ENCODE results near the gene RASA1. TPM values are rescaled to one million over a fixed set of nuclear protein-coding genes. Genes with fewer than 3 reads are reported as not detected.

RASA1 gene
- total RNA-seq, 1 experiment from 2014 or later: 40.1 TPM

- ChIA-PET POLR2A (ENCODE audit: unreplicated experiment) (interaction anchor here (0.7 kb wide), 1 partner anchor 898 kb away, joined by 4 read pairs; no protein-coding TSS in a partner anchor), CTCF (no interaction called here)
- no peaks in the 10 kb centered on the region for H3F3A ChIP-seq (ENCODE audit: low read length, unreplicated experiment)
- H3K36me3 ChIP-seq (ENCODE audit: low read depth, low read length): peaks cover 16% of the 10 kb centered on the region; the same call in 1 of the 2 replicates
- H3K9me3 ChIP-seq (ENCODE audit: low read length): no peaks in the 10 kb centered on the region
- no peak overlapping the region for H3K27ac ChIP-seq (ENCODE audit: low read length)
- H3K4me1 ChIP-seq (ENCODE audit: insufficient read depth, low read length): no peaks in the 10 kb centered on the region
- ATAC-seq: no peak
- intact Hi-C loops (cut with micrococcal nuclease): no loop called here
- H3K9ac ChIP-seq (ENCODE audit: low read length): no peak overlapping the region
- H4K20me1 ChIP-seq (ENCODE audit: low read length): no peaks in the 10 kb centered on the region
- H3K9me2 ChIP-seq (replicated peaks; ENCODE audit: low read length): no peaks in the 10 kb centered on the region
- no peak for TF ChIP-seq EZH2 (IDR thresholded peaks at IDR 0.05; ENCODE audit: low read length, unreplicated experiment)
- TF ChIP-seq CTCF (conservative IDR thresholded peaks at IDR 0.05; ENCODE audit: low read depth, low read length): no peak
- no peak for TF ChIP-seq EZH2phosphoT487 (IDR thresholded peaks at IDR 0.05; ENCODE audit: borderline replicate concordance, low read length)
- DNase-seq: no peak
- no TSS peak for BruUV-seq (replicated peaks)
- no peak overlapping the region for H3K4me2 ChIP-seq (ENCODE audit: low read length)
- no peak overlapping the region for H3K4me3 ChIP-seq (ENCODE audit: low read length)
- no peaks in the 10 kb centered on the region for H3K79me2 ChIP-seq (ENCODE audit: low read length)
- no peak overlapping the region for H2AFZ ChIP-seq (ENCODE audit: low read length)
- no peaks in the 10 kb centered on the region for H3K27me3 ChIP-seq (ENCODE audit: low read length)
Observed at GRCh38 chr5:87359106-87359505, 91.4 kb downstream of the RASA1 start.

- BruUV-seq (replicated peaks): no TSS peak
- intact Hi-C loops (cut with micrococcal nuclease): no loop called here
- no peaks in the 10 kb centered on the region for H3F3A ChIP-seq (ENCODE audit: low read length, unreplicated experiment)
- H3K4me1 ChIP-seq (ENCODE audit: insufficient read depth, low read length): no peaks in the 10 kb centered on the region
- no peaks in the 10 kb centered on the region for H3K79me2 ChIP-seq (ENCODE audit: low read length)
- no peak overlapping the region for H3K27ac ChIP-seq (ENCODE audit: low read length)
- ChIA-PET POLR2A (ENCODE audit: unreplicated experiment) (no interaction called here), CTCF (interaction anchor here (0.6 kb wide), 1 partner anchor 99 kb away, joined by 4 read pairs; no protein-coding TSS in a partner anchor)
- H3K9me2 ChIP-seq (replicated peaks; ENCODE audit: low read length): no peaks in the 10 kb centered on the region
- no peak overlapping the region for H3K9ac ChIP-seq (ENCODE audit: low read length)
- peaks cover 16% of the 10 kb centered on the region; the same call in 1 of the 2 replicates for H3K36me3 ChIP-seq (ENCODE audit: low read depth, low read length)
- no peak overlapping the region for H2AFZ ChIP-seq (ENCODE audit: low read length)
- H3K9me3 ChIP-seq (ENCODE audit: low read length): no peaks in the 10 kb centered on the region
- H3K27me3 ChIP-seq (ENCODE audit: low read length): no peaks in the 10 kb centered on the region
- ATAC-seq: no peak
- no peaks in the 10 kb centered on the region for H4K20me1 ChIP-seq (ENCODE audit: low read length)
- no peak overlapping the region for H3K4me3 ChIP-seq (ENCODE audit: low read length)
- no peak for DNase-seq
- no peak for TF ChIP-seq EZH2 (IDR thresholded peaks at IDR 0.05; ENCODE audit: low read length, unreplicated experiment)
- TF ChIP-seq EZH2phosphoT487 (IDR thresholded peaks at IDR 0.05; ENCODE audit: borderline replicate concordance, low read length): no peak
- no peak for TF ChIP-seq CTCF (conservative IDR thresholded peaks at IDR 0.05; ENCODE audit: low read depth, low read length)
- H3K4me2 ChIP-seq (ENCODE audit: low read length): no peak overlapping the region
Observed at GRCh38 chr5:87360132-87360531, 92.4 kb downstream of the RASA1 start.

- no peak overlapping the region for H3K27ac ChIP-seq (ENCODE audit: low read length)
- no peak overlapping the region for H3K9ac ChIP-seq (ENCODE audit: low read length)
- intact Hi-C loops (cut with micrococcal nuclease): no loop called here
- no TSS peak for BruUV-seq (replicated peaks)
- no peak overlapping the region for H3K4me2 ChIP-seq (ENCODE audit: low read length)
- H3K4me3 ChIP-seq (ENCODE audit: low read length): no peak overlapping the region
- DNase-seq (no peak), ATAC-seq (no peak)
- ChIA-PET CTCF (no interaction called here), POLR2A (ENCODE audit: unreplicated experiment) (no interaction called here)
- no peaks in the 10 kb centered on the region for H3K27me3 ChIP-seq (ENCODE audit: low read length)
- no peaks in the 10 kb centered on the region for H3K79me2 ChIP-seq (ENCODE audit: low read length)
- TF ChIP-seq EZH2phosphoT487 (IDR thresholded peaks at IDR 0.05; ENCODE audit: borderline replicate concordance, low read length) (no peak), CTCF (conservative IDR thresholded peaks at IDR 0.05; ENCODE audit: low read depth, low read length) (no peak), EZH2 (IDR thresholded peaks at IDR 0.05; ENCODE audit: low read length, unreplicated experiment) (no peak)
- H3K4me1 ChIP-seq (ENCODE audit: insufficient read depth, low read length): no peaks in the 10 kb centered on the region
- H3F3A ChIP-seq (ENCODE audit: low read length, unreplicated experiment): no peaks in the 10 kb centered on the region
- H4K20me1 ChIP-seq (ENCODE audit: low read length): no peaks in the 10 kb centered on the region
- H3K9me2 ChIP-seq (replicated peaks; ENCODE audit: low read length): no peaks in the 10 kb centered on the region
- no peak overlapping the region for H2AFZ ChIP-seq (ENCODE audit: low read length)
- no peaks in the 10 kb centered on the region for H3K9me3 ChIP-seq (ENCODE audit: low read length)
- H3K36me3 ChIP-seq (ENCODE audit: low read depth, low read length): peaks cover 17% of the 10 kb centered on the region; the same call in 1 of the 2 replicates
Observed at GRCh38 chr5:87361031-87361445, 93.4 kb downstream of the RASA1 start.

Measured in PC-3 (cell line).